WTC11 (cell line): ENCODE results near the gene FAM53B. TPM values are rescaled to one million over a fixed set of nuclear protein-coding genes. Genes with fewer than 3 reads are reported as not detected.

Source experiments
- ATAC-seq: fragments of 200-7000 bp; cut with Tn5 transposase; 2 replicates; pipeline ENCODE4 v1.10.0; 2021; ENCODE audit warnings: mild to moderate bottlenecking, moderate library complexity
- CTCF ChIA-PET: fragments of 300-600 bp; sonication (Branson Sonifier 250); formaldehyde crosslinking; loops from one replicate; lab custom pipeline; 2021; ENCODE audit warnings: antibody characterized with exemption; lab: Charles Lee
- POLR2A ChIA-PET: fragments of 350-600 bp; sonication (Branson Sonifier 250); formaldehyde crosslinking; loops from one replicate; lab custom pipeline; 2021; ENCODE audit warnings: antibody characterized with exemption; lab: Charles Lee
- DNase-seq: peaks from one replicate; pipeline ENCODE4 v3.0.0; 2021; ENCODE audit warnings: low spot score
- H3K27ac Mint-ChIP-seq: 2 replicates; pipeline ENCODE4 v1.8.0; 2021; ENCODE audit warnings: mixed read lengths
- H3K27me3 Mint-ChIP-seq: 2 replicates; pipeline ENCODE4 v1.8.0; 2021; ENCODE audit warnings: low read depth, mild to moderate bottlenecking, moderate library complexity, mixed read lengths
- H3K36me3 Mint-ChIP-seq: 2 replicates; pipeline ENCODE4 v1.8.0; 2021; ENCODE audit warnings: mixed read lengths
- H3K4me1 Mint-ChIP-seq: 2 replicates; pipeline ENCODE4 v1.8.0; 2022; ENCODE audit warnings: mixed read lengths
- H3K4me3 Mint-ChIP-seq: 2 replicates; pipeline ENCODE4 v1.8.0; 2021; ENCODE audit warnings: mild to moderate bottlenecking, moderate library complexity, mixed read lengths
- H3K9me3 Mint-ChIP-seq: 2 replicates; pipeline ENCODE4 v1.8.0; 2021; ENCODE audit warnings: mixed read lengths
- CREB1 ChIP-seq: sonication (generic); formaldehyde crosslinking; IDR thresholded peaks from 2 replicates; pipeline ENCODE4 v1.8.0; 2023; ENCODE audit warnings: mild to moderate bottlenecking, missing genetic modification reagents
- IRF1 ChIP-seq: sonication (generic); formaldehyde crosslinking; IDR thresholded peaks from 2 replicates; pipeline ENCODE4 v1.8.0; 2023; ENCODE audit warnings: missing genetic modification reagents
- JAZF1 ChIP-seq: fragments of 250-450 bp; sonication (Bioruptor Pico); IDR thresholded peaks from 2 replicates; pipeline ENCODE4 v1.9.0; 2021; ENCODE audit warnings: moderate library complexity, mild to moderate bottlenecking, inconsistent platforms
- NR1H2 ChIP-seq: sonication (generic); formaldehyde crosslinking; IDR thresholded peaks from 2 replicates; pipeline ENCODE4 v1.9.0; 2021; ENCODE audit warnings: mild to moderate bottlenecking, moderate library complexity, missing genetic modification reagents
- NR2C2 ChIP-seq: sonication (generic); formaldehyde crosslinking; IDR thresholded peaks from 2 replicates; pipeline ENCODE4 v1.8.0; 2022; ENCODE audit warnings: mild to moderate bottlenecking, missing genetic modification reagents
- PRRX2 ChIP-seq: fragments of 250-450 bp; sonication (Bioruptor Pico); IDR thresholded peaks from 2 replicates; pipeline ENCODE4 v1.8.0; 2021; ENCODE audit warnings: mild to moderate bottlenecking
- RELA ChIP-seq: sonication (generic); formaldehyde crosslinking; IDR thresholded peaks from 2 replicates; pipeline ENCODE4 v1.8.1; 2022; ENCODE audit warnings: missing genetic modification reagents, mild to moderate bottlenecking, borderline replicate concordance
- SMAD4 ChIP-seq: sonication (generic); formaldehyde crosslinking; IDR thresholded peaks from 2 replicates; pipeline ENCODE4 v1.8.0; 2022; ENCODE audit warnings: mild to moderate bottlenecking, missing genetic modification reagents
- STAT6 ChIP-seq: sonication (generic); formaldehyde crosslinking; conservative IDR thresholded peaks from 2 replicates; pipeline ENCODE4 v1.8.1; 2023; ENCODE audit warnings: mild to moderate bottlenecking, low read depth, missing genetic modification reagents, moderate library complexity
- TP53 ChIP-seq: sonication (generic); formaldehyde crosslinking; IDR thresholded peaks from 2 replicates; pipeline ENCODE4 v1.8.1; 2023; ENCODE audit warnings: mild to moderate bottlenecking, missing genetic modification reagents
- USF1 ChIP-seq: sonication (generic); formaldehyde crosslinking; IDR thresholded peaks from 2 replicates; pipeline ENCODE4 v1.8.0; 2022; ENCODE audit warnings: mild to moderate bottlenecking, missing genetic modification reagents
- ZMAT4 ChIP-seq: fragments of 250-450 bp; sonication (Bioruptor Pico); IDR thresholded peaks from 2 replicates; pipeline ENCODE4 v1.9.0; 2021; ENCODE audit warnings: mild to moderate bottlenecking
- ZNF219 ChIP-seq: sonication (generic); formaldehyde crosslinking; IDR thresholded peaks from 2 replicates; pipeline ENCODE4 v1.8.0; 2023; ENCODE audit warnings: missing genetic modification reagents, mild to moderate bottlenecking, borderline replicate concordance
- ZNF423 ChIP-seq: fragments of 250-450 bp; sonication (Bioruptor Pico); IDR thresholded peaks from 2 replicates; pipeline ENCODE4 v2.1.2; 2022; ENCODE audit warnings: mild to moderate bottlenecking, moderate library complexity
- ZNF425 ChIP-seq: fragments of 250-450 bp; sonication (Bioruptor Pico); conservative IDR thresholded peaks from 2 replicates; pipeline ENCODE4 v1.9.0; 2021; ENCODE audit warnings: mild to moderate bottlenecking
- total RNA-seq: library from RNA; stranded (reverse); gene quantifications from 3 replicates; pipeline ENCODE4 v1.2.3, GENCODE V29; 2021
- TF ChIP-seq, protein P1 (sequence below): sonication (generic); formaldehyde crosslinking; IDR thresholded peaks from 2 replicates; pipeline ENCODE4 v1.8.1; 2023; ENCODE audit warnings: mild to moderate bottlenecking, missing genetic modification reagents, moderate library complexity
- TF ChIP-seq, protein P2 (sequence below): fragments of 250-450 bp; sonication (Bioruptor Pico); IDR thresholded peaks from 2 replicates; pipeline ENCODE4 v1.9.0; 2021; ENCODE audit warnings: mild to moderate bottlenecking
- TF ChIP-seq, protein P3 (sequence below): sonication (generic); formaldehyde crosslinking; IDR thresholded peaks from 2 replicates; pipeline ENCODE4 v1.8.0; 2023; ENCODE audit warnings: mild to moderate bottlenecking, missing genetic modification reagents

The FAM53B gene
- total RNA-seq, 1 experiment from 2014 or later, result 21.3 TPM

GRCh38 chr10:124680675-124681074 is 63.5 kb downstream of the FAM53B start (continued):
- TF ChIP-seq ZNF425 (no peak), NR1H2 (no peak), USF1 (CRISPR knock-in tag) (no peak), SMAD4 (CRISPR knock-in tag) (no peak), PRRX2 (CRISPR knock-in tag) (no peak), CREB1 (CRISPR knock-in tag) (no peak), ZNF219 (CRISPR knock-in tag) (no peak), RELA (CRISPR knock-in tag) (no peak), TP53 (no peak)
- TF ChIP-seq, protein P1, sequence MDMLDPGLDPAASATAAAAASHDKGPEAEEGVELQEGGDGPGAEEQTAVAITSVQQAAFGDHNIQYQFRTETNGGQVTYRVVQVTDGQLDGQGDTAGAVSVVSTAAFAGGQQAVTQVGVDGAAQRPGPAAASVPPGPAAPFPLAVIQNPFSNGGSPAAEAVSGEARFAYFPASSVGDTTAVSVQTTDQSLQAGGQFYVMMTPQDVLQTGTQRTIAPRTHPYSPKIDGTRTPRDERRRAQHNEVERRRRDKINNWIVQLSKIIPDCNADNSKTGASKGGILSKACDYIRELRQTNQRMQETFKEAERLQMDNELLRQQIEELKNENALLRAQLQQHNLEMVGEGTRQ (CRISPR knock-in tag), result no peak
- TF ChIP-seq, protein P2, sequence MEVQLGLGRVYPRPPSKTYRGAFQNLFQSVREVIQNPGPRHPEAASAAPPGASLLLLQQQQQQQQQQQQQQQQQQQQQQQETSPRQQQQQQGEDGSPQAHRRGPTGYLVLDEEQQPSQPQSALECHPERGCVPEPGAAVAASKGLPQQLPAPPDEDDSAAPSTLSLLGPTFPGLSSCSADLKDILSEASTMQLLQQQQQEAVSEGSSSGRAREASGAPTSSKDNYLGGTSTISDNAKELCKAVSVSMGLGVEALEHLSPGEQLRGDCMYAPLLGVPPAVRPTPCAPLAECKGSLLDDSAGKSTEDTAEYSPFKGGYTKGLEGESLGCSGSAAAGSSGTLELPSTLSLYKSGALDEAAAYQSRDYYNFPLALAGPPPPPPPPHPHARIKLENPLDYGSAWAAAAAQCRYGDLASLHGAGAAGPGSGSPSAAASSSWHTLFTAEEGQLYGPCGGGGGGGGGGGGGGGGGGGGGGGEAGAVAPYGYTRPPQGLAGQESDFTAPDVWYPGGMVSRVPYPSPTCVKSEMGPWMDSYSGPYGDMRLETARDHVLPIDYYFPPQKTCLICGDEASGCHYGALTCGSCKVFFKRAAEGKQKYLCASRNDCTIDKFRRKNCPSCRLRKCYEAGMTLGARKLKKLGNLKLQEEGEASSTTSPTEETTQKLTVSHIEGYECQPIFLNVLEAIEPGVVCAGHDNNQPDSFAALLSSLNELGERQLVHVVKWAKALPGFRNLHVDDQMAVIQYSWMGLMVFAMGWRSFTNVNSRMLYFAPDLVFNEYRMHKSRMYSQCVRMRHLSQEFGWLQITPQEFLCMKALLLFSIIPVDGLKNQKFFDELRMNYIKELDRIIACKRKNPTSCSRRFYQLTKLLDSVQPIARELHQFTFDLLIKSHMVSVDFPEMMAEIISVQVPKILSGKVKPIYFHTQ (CRISPR knock-in tag), result no peak

- Mint-ChIP-seq H3K27me3 (no peaks in the 10 kb centered on the region), H3K4me1 (peaks cover 2% of the 10 kb centered on the region), H3K27ac (no peak overlapping the region), H3K9me3 (no peaks in the 10 kb centered on the region), H3K36me3 (peaks cover 22% of the 10 kb centered on the region), H3K4me3 (no peak overlapping the region)
- ChIA-PET POLR2A (no interaction called here), CTCF (interaction anchor here (1.4 kb wide), 1 partner anchor 62 kb away, joined by 4 read pairs; no protein-coding TSS in a partner anchor)
- DNase-seq (no peak), ATAC-seq (no peak)
- TF ChIP-seq ZMAT4 (CRISPR knock-in tag) (no peak), STAT6 (CRISPR knock-in tag) (no peak), JAZF1 (no peak), NR2C2 (CRISPR knock-in tag) (no peak), IRF1 (no peak), ZNF423 (no peak)
- TF ChIP-seq, protein P3, sequence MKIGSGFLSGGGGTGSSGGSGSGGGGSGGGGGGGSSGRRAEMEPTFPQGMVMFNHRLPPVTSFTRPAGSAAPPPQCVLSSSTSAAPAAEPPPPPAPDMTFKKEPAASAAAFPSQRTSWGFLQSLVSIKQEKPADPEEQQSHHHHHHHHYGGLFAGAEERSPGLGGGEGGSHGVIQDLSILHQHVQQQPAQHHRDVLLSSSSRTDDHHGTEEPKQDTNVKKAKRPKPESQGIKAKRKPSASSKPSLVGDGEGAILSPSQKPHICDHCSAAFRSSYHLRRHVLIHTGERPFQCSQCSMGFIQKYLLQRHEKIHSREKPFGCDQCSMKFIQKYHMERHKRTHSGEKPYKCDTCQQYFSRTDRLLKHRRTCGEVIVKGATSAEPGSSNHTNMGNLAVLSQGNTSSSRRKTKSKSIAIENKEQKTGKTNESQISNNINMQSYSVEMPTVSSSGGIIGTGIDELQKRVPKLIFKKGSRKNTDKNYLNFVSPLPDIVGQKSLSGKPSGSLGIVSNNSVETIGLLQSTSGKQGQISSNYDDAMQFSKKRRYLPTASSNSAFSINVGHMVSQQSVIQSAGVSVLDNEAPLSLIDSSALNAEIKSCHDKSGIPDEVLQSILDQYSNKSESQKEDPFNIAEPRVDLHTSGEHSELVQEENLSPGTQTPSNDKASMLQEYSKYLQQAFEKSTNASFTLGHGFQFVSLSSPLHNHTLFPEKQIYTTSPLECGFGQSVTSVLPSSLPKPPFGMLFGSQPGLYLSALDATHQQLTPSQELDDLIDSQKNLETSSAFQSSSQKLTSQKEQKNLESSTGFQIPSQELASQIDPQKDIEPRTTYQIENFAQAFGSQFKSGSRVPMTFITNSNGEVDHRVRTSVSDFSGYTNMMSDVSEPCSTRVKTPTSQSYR, result no peak
- TF ChIP-seq, protein P1 (CRISPR knock-in tag), result no peak
- TF ChIP-seq, protein P2 (CRISPR knock-in tag), result no peak
These were observed 64.8 kb downstream of the FAM53B start for GRCh38 chr10:124679401-124679800.
